COLO668 (cell line): ENCODE data around the gene P2RY11.

Source experiments
- DNase-seq: peaks from one replicate; lab custom pipeline; 2025; ENCODE audit not compliant: unreplicated experiment; lab: John Stamatoyannopoulos, UW

Gene P2RY11

GRCh38 chr19:10092648-10093294 lies 18.7 kb upstream of the P2RY11 start:
- no peak for DNase-seq

DNA sequence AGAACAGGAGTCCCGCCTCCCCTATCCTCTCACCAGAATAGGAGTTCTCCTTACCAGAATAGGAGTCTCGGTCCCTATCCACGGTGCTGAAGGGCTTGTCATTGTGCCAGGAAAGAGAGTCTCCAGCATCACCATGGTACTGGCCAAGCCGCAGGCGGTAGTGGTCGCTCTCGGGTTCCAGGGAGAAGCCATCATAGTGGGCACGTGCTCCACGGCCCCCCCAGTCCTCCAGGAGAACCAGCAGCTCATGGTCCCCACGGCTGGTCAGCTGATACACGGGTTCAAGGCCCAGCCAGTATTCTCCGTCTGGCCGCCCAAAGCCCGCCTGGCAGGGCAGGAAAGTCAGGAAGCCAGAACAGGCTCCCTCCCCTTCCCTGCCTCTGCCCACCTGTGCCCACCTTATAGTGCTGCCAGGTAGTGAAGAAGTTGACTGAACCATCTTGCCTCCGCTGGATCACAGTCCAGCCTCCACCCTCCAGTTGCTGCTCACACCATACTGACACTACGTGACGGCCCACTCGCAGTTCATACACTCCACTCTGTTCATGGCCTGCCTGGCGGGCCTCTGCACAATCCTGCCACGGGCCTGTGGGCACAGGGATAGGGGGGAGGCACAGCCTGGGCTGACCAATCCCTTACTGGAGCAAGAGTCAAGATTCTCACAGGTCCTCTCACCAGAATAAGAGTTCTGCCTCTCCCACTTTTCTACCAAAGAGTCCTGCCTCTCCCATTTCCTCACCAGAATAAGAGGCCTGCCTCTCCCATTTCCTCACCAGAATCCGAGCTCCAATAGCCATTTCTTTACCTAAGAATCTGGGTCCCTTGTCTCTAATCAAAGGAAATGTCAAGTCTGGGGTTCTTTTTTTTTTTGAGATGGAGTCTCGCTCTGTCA lies 18.0 kb upstream of the P2RY11 start:
- no peak for DNase-seq

GRCh38 chr19:10095622-10095947 lies 15.9 kb upstream of the P2RY11 start:
- DNase-seq, result no peak

GRCh38 chr19:10095948-10096614 lies 15.4 kb upstream of the P2RY11 start:
- DNase-seq, result peak; percentile 96

DNA sequence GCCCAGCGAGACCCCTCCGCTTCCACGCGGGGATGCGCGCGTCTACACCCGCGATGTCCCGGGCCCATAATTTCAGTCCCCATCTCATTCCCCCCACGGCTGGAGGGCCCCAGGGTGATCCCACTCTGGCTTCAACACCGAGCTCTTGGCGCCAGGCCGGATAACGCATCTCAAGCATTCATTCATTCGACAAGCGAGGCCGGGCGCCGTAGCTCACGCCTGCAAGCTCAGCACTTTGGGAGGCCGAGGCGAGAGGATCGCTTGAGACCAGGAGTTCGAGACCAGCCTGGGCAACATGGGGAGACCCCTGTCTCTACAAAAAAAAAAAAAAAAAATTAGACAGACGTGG lies 14.9 kb upstream of the P2RY11 start:
- DNase-seq, result peak; percentile 60

- no peak for DNase-seq
Observed at GRCh38 chr19:10100163-10100785, 11.2 kb upstream of the P2RY11 start.

- no peak for DNase-seq
Observed at GRCh38 chr19:10102787-10103236, 8.7 kb upstream of the P2RY11 start.

DNA sequence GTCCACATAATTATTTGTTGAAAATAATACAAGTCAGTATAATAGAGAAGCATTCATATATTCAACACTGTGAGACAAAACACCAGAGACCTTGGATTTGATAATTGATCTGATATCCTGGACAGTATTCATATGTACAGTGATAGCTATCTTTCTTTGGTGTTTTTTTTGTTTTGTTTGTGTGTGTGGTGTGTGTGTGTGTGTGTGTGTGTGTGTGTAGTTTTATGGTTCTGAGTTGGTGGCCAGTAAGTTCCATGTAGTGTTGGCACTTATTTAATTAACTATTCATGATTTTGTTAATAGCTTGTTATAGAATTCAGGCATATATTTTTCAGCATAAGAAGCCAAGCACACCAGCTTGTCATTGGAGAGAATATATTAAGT lies 7.4 kb upstream of the P2RY11 start:
- DNase-seq, result no peak

GRCh38 chr19:10104665-10105508 lies 6.6 kb upstream of the P2RY11 start:
- no peak for DNase-seq

DNA sequence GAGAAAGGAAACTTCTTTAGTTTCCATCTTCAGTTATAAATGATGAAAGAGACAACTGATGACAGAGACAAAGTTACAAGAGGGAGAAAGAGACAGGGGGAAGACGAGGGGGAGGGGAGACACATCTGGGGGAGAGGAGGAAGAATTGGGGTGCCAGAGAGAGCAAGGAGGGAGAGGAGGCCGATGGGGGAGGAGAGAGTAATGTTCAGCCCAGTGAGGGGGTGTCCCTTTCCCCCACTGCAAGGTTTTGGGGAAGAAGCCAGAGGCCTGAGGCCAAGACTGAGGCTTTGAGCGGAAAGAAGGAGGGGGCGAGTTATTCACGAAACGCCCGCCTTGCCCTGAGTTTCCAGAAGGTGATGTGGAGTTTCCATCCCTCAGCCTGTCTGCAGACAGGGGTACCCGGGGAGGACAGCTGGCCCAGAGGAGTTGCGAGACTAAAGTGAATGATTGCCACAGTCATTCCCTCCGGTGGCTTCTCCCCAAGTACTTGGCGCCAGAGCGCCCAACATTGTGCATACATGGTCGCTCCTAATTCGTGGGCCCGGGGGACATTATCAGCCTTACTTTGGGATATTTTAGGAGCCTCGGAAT lies 5.9 kb upstream of the P2RY11 start:
- DNase-seq, result no peak

GRCh38 chr19:10106100-10106936 lies 5.2 kb upstream of the P2RY11 start, which contains the start of gene PPAN:
PPAN (plus strand) TSS chr19:10106362; CDS start chr19:10106395, 33 bp downstream.
- peak; percentile 98 for DNase-seq

- DNase-seq, result no peak
Observed at GRCh38 chr19:10107254-10107653, 4.2 kb upstream of the P2RY11 start.

- no peak for DNase-seq
Observed at GRCh38 chr19:10107817-10108367, 3.6 kb upstream of the P2RY11 start.

DNA sequence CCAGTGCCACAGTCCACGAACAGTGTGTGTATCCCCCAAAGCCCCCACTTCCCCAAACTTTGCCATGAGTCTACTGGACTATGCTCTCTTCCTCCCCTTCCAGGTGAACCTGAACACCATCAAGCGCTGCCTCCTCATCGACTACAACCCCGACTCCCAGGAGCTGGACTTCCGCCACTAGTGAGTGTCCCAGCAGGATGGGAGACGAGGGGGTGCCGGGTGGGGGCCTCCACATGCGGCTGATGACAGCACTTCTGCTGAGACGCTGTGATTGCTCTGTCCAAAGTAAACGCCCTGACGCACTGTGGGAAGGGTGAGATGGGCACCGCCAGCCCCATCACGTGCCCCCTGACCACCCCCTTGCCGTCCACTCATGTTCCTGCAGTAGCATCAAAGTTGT lies 2.0 kb upstream of the P2RY11 start:
- DNase-seq, result no peak

GRCh38 chr19:10110076-10110971 lies 1.2 kb upstream of the P2RY11 start:
- no peak for DNase-seq

DNA sequence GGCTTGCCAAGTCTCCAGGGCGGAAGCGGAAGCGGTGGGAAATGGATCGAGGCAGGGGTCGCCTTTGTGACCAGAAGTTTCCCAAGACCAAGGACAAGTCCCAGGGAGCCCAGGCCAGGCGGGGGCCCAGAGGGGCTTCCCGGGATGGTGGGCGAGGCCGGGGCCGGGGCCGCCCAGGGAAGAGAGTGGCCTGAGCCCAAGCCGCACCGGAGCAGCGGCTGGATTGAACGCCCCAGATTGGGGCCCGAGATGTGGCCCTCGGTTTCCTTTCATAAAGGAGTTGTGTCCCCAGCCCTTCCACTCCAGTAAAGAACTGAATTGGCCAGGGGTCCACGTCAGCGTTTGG lies 548 bp upstream of the P2RY11 start:
- DNase-seq, result no peak

- DNase-seq, result no peak
Observed at GRCh38 chr19:10112037-10112761, 706 bp downstream of the P2RY11 start.
